Mucosa of descending colon (tissue), 3 donors: ENCODE data around the gene MRPL37. TPM values are rescaled to one million over a fixed set of nuclear protein-coding genes. Genes with fewer than 3 reads are reported as not detected.
"Not testable (repeated sequence)": the region's sequence is repeated elsewhere in the genome, so short reads cannot be mapped to it uniquely, and the experiment has no call there.

Source experiments
- ATAC-seq: fragments of 200-7000 bp; cut with Tn5 transposase; one replicate; pipeline ENCODE4 v1.9.1; 2020; ENCODE audit warnings: mild to moderate bottlenecking, moderate library complexity
- DNase-seq, 3 donors: peaks; one replicate each; pipeline ENCODE4 v3.0.0-alpha.2; 2020
- H3K36me3 ChIP-seq: fragments of 200-600 bp; one replicate; pipeline ENCODE4 v1.8.0; 2021; ENCODE audit warnings: low read depth, mild to moderate bottlenecking
- H3K4me1 ChIP-seq: fragments of 200-600 bp; one replicate; pipeline ENCODE4 v1.8.0; 2021; ENCODE audit warnings: low read depth, mild to moderate bottlenecking
- H3K4me3 ChIP-seq: fragments of 200-600 bp; one replicate; pipeline ENCODE4 v1.8.0; 2021; ENCODE audit warnings: mild to moderate bottlenecking
- H3K9me3 ChIP-seq: fragments of 200-600 bp; one replicate; pipeline ENCODE4 v1.8.0; 2021; ENCODE audit warnings: mild to moderate bottlenecking
- intact Hi-C, 2 donors: fragments of 100-400 bp; cut with DNase I in 1 of 2; cut with micrococcal nuclease in 1 of 2; formaldehyde crosslinking; loops; one replicate each; pipeline versions ENCODE4 v1.11.0 to v1.11.1; 2022; cut with DNase I, micrococcal nuclease
- total RNA-seq, 3 donors: library from RNA; stranded (reverse); fragmentation: NEBNext Ultra II Directional in 2 of 3; extraction: Animal tissue kit (Norgen Biotek cat#: 25700) in 2 of 3; gene quantifications; one replicate each; pipeline versions ENCODE4 v1.2.1 to v1.2.4, GENCODE V29; 2021 to 2023
- TF ChIP-seq, protein P1 (sequence below): fragments of 200-600 bp; IDR thresholded peaks from one replicate; pipeline ENCODE4 v1.8.0; 2022; ENCODE audit warnings: antibody characterized with exemption, mild to moderate bottlenecking
- donor health status: DM: no; HTN: no; CAD: no; lungs with moderate emphysema.
- donor health status: DM: no; HTN: no; CAD: no.
- donor health status: DM: no; HTN: yes; CAD: no.

MRPL37 gene
- total RNA-seq, 3 donors from 2014 or later, result 46.5 to 84.7 (median 58.8) TPM

DNA sequence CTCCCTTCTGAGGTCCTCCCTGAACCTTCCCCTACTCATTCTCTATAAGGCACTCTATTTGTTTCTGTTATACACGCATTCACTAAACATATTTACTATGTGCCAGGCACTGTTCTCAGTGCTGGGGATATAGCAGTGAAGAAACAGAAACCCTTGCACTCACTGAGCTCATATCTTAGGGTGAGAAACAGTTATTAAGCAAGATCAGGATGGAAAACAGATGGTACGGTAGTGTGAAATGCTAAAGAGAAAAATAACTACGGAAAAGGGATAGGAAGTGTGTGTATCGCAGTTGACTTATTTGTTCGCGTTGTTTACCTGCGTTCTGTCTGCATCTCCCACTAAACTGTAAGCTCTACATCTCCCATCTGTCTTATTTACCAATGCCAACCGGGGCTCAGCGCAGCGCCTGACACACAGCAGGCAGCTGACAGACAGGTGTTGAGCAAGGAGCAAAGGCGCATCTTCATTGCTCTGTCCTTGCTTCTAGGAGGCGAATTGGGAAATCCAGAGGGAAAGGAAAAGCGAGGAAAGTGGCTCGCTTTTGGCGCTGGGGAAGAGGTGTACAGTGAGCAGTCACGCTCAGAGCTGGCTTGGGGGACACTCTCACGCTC is 709 bp upstream of the MRPL37 start:
- H3K36me3 ChIP-seq, result no peaks in the 10 kb centered on the region
- DNase-seq, result peak in 1 of 3 donors; percentile 41
- no peaks in the 10 kb centered on the region for H3K9me3 ChIP-seq
- H3K4me3 ChIP-seq, result peak overlapping the region; percentile 81
- peaks cover 16% of the 10 kb centered on the region for H3K4me1 ChIP-seq
- TF ChIP-seq, protein P1, sequence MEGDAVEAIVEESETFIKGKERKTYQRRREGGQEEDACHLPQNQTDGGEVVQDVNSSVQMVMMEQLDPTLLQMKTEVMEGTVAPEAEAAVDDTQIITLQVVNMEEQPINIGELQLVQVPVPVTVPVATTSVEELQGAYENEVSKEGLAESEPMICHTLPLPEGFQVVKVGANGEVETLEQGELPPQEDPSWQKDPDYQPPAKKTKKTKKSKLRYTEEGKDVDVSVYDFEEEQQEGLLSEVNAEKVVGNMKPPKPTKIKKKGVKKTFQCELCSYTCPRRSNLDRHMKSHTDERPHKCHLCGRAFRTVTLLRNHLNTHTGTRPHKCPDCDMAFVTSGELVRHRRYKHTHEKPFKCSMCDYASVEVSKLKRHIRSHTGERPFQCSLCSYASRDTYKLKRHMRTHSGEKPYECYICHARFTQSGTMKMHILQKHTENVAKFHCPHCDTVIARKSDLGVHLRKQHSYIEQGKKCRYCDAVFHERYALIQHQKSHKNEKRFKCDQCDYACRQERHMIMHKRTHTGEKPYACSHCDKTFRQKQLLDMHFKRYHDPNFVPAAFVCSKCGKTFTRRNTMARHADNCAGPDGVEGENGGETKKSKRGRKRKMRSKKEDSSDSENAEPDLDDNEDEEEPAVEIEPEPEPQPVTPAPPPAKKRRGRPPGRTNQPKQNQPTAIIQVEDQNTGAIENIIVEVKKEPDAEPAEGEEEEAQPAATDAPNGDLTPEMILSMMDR, result no peak
- ATAC-seq, result peak; percentile 31
- intact Hi-C loops, result no loop called here

DNA sequence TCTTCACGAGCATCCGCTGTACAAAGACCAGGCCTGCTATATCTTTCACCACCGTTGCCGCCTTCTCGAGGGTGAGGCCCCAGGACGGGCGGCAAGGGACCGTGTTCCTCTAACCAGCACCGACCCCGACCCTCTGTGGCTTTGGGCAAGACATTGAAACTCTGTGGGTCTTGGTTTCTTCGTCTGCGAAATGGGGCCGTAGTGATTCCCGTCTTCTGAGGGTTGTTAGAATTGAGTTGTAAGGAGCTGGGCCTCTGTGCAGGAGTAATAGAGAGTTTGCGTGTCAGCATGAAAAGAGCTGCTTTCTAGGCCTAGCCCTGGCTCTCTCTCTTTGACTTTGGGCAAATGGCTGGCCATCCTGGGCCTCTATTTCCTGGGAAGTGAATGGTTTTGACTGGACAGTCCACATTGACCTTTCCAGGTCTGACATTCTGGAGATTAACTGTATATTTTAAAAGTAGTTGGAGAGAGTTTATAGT is 591 bp downstream of the MRPL37 start:
- TF ChIP-seq, protein P1, result no peak
- intact Hi-C loops, result no loop called here
- ATAC-seq (peak; percentile 4), DNase-seq (no peak)
- peaks cover 5% of the 10 kb centered on the region for H3K36me3 ChIP-seq
- no peaks in the 10 kb centered on the region for H3K9me3 ChIP-seq
- peak overlapping the region; percentile 81 for H3K4me3 ChIP-seq
- H3K4me1 ChIP-seq, result peaks cover 16% of the 10 kb centered on the region

DNA sequence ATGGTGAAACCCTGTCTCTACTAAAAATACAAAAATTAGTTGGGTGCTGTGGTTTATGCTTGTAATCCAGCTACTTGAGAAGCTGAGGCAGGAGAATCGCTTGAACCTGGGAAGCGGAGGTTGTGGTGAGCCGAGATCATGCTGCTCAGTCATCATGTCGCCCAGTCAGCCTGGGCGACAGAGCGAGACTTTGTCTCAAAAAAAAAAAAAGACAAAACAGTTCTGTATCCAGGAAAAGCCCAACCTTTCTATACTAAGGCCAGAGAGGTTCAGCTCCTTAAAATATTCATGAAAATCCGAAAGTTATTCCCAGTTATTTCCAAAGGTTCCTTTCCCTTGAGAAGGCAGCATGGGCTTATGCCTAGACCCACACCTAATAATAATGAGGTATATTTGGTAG is 4.2 kb downstream of the MRPL37 start:
- Histone ChIP-seq H3K36me3 (peaks cover 11% of the 10 kb centered on the region), H3K9me3 (no peaks in the 10 kb centered on the region), H3K4me3 (no peak overlapping the region), H3K4me1 (peaks cover 12% of the 10 kb centered on the region)
- ATAC-seq (no peak), DNase-seq (no peak)
- intact Hi-C loops, result no loop called here
- TF ChIP-seq, protein P1, result no peak

DNA sequence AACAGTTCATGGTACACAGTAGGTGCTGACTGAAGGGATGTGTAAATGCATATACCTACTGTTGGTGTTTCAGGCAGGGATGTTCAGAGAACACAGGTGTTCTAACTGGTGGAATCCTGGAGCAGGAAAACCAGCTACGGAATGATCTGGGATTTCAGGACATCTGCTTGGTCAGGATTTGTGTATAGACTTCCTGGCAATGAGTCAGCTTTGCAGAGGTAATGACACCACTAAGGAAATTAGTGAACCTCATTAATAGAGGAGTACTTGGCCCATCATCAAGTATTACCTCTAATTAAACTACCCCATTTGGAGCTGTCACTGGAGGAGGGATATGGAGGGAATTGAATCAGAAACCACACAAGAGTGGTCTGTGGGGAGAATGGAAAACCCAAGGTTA is 7.3 kb downstream of the MRPL37 start:
- TF ChIP-seq, protein P1, result no peak
- DNase-seq, result no peak
- peaks cover 11% of the 10 kb centered on the region for H3K36me3 ChIP-seq
- no peak for ATAC-seq
- no peak overlapping the region for H3K4me3 ChIP-seq
- intact Hi-C loops, result no loop called here
- no peaks in the 10 kb centered on the region for H3K4me1 ChIP-seq
- no peaks in the 10 kb centered on the region for H3K9me3 ChIP-seq

DNA sequence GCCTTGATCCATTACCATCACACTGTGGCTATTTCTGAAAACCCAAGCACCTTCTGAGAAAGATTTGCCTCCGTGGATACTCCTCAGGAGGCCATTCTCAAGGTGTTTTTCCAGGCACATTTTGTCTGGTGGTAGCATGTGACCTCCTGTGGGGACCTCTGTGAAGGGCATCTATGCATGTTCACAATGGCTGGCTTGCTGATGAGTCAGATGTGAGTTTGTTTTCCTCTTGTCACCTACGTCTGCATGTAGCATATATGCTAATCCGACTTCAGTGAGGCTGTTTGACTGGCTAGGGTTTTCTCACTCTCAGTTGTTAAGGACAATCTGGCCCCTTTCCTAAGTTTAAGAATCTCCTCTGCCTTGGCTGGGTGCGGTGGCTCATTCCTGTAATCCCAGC is 7.9 kb downstream of the MRPL37 start:
- DNase-seq, ATAC-seq, H3K4me1 ChIP-seq, intact Hi-C loops, H3K9me3 ChIP-seq, H3K4me3 ChIP-seq: not testable (repeated sequence)
- H3K36me3 ChIP-seq, result peaks cover 11% of the 10 kb centered on the region

DNA sequence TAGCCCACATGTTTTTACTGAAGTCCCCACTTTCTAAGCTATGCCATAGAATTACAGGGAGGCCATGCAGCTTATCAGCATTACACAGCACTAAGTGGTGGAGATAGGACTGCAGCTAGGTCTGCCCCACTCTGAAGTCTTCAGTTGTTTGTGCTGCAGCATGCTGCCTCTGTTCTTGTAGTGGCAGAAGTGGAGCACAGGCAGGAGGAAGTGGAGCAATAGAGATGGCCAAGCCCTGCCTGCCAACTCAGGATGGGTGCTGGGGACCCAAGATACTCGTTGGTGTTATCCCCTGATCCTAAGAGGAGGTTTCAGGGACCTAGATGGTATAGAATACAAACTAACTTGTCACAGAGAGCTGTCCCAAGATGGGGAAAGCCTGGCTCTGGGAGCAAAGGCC is 12.9 kb downstream of the MRPL37 start:
- H3K9me3 ChIP-seq, result no peaks in the 10 kb centered on the region
- H3K4me3 ChIP-seq, result no peak overlapping the region
- H3K36me3 ChIP-seq, result peaks cover 14% of the 10 kb centered on the region
- no peaks in the 10 kb centered on the region for H3K4me1 ChIP-seq
- DNase-seq (no peak), ATAC-seq (no peak)
- intact Hi-C loops, result no loop called here
- TF ChIP-seq, protein P1, result no peak
